AG04450 (cell line): ENCODE measurements around the gene MBNL1. TPM values are rescaled to one million over a fixed set of nuclear protein-coding genes. Genes with fewer than 3 reads are reported as not detected.

ENCODE experiments used
- CTCF ChIA-PET: fragments of 300-600, 350-600 bp; formaldehyde crosslinking; extraction: SDS; loops from one replicate; lab custom pipeline; 2022; ENCODE audit warnings: antibody characterized with exemption, inconsistent platforms; lab: Charles Lee
- POLR2A ChIA-PET: fragments of 350-600 bp; formaldehyde crosslinking; extraction: SDS; loops from one replicate; lab custom pipeline; 2021; ENCODE audit warnings: antibody characterized with exemption, inconsistent platforms; lab: Yijun Ruan, JAX
- DNase-seq: peaks from one replicate; pipeline ENCODE4 v3.0.0-alpha.2; 2011; ENCODE audit warnings: low read depth, low spot score
- H3K27ac ChIP-seq: one replicate; pipeline ENCODE4 v1.5.1; 2012; ENCODE audit warnings: low read depth, low read length, control low read depth
- H3K27me3 ChIP-seq: one replicate; pipeline ENCODE4 v1.6.0; 2012; ENCODE audit warnings: low read length; ENCODE audit not compliant: control insufficient read depth, insufficient read depth
- H3K4me3 ChIP-seq: 2 replicates; pipeline ENCODE4 v1.5.1; 2011; ENCODE audit warnings: mild to moderate bottlenecking, low read depth, low read length, control low read depth
- H3K9me3 ChIP-seq: 2 replicates; pipeline ENCODE4 v1.5.1; 2012; ENCODE audit warnings: low read length; ENCODE audit not compliant: control insufficient read depth, insufficient read depth
- CTCF ChIP-seq: IDR thresholded peaks from 2 replicates; pipeline ENCODE4 v1.5.1; 2011; ENCODE audit warnings: low read depth, low read length, control low read depth, inconsistent platforms
- polyA plus RNA-seq: library from polyadenylated mRNA; depleted of rRNA; stranded (reverse); fragments of >200 nt; gene quantifications from 2 replicates; pipeline ENCODE4 v1.2.3, GENCODE V29; 2011

MBNL1 gene
- polyA plus RNA-seq, 1 experiment: 92.1 TPM

DNA sequence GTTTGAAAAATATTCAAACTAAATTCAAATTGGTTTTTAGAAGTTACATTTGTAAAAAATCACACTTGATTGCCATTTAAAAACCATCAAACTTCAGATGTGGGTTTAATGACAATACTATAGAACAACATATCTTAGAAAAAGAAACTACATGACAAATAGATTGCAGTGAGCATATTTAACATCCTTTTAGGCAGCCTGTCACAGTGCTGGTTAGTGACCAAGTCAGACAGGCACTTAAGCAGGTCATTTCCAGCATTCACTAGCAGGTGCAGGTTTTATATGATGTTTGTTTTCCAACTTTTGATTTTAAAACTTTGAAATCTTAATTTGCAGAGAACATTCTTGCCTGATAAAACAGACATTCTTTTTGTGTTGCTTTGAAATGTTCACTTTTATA, 115.7 kb downstream of the MBNL1 start:
- Histone ChIP-seq H3K27ac (no peak overlapping the region), H3K4me3 (no peak overlapping the region), H3K9me3 (no peaks in the 10 kb centered on the region), H3K27me3 (no peaks in the 10 kb centered on the region)
- ChIA-PET POLR2A (no interaction called here), CTCF (no interaction called here)
- DNase-seq: no peak
- TF ChIP-seq CTCF: no peak

DNA sequence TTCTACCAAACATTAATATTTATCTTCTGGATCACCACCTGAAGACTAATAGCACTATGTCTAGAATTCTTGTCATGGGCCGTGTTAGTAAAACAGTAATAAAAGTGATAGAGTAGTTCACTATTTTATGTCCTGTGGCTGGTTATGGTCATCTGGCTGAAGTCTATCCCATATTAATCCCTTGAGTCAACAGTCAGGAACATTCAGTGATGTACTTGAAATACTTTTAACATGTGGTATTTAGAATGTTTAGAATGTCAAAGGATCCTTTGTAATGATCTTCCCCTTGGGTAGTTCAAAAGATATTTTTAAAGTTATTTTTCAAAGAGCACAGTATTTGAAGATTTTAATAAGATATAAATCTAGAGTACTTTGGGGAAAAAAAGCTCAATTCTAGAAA, 117.0 kb downstream of the MBNL1 start:
- DNase-seq: peak; percentile 39
- H3K9me3 ChIP-seq: no peaks in the 10 kb centered on the region
- ChIA-PET POLR2A (no interaction called here), CTCF (no interaction called here)
- H3K4me3 ChIP-seq: no peak overlapping the region
- no peak overlapping the region for H3K27ac ChIP-seq
- TF ChIP-seq CTCF: no peak
- H3K27me3 ChIP-seq: no peaks in the 10 kb centered on the region

- H3K27ac ChIP-seq: no peak overlapping the region
- TF ChIP-seq CTCF: no peak
- CTCF ChIA-PET: no interaction called here
- POLR2A ChIA-PET: no interaction called here
- no peaks in the 10 kb centered on the region for H3K9me3 ChIP-seq
- no peaks in the 10 kb centered on the region for H3K27me3 ChIP-seq
- no peak overlapping the region for H3K4me3 ChIP-seq
- no peak for DNase-seq
Measured at GRCh38 chr3:152386208-152386607, 117.5 kb downstream of the MBNL1 start.

DNA sequence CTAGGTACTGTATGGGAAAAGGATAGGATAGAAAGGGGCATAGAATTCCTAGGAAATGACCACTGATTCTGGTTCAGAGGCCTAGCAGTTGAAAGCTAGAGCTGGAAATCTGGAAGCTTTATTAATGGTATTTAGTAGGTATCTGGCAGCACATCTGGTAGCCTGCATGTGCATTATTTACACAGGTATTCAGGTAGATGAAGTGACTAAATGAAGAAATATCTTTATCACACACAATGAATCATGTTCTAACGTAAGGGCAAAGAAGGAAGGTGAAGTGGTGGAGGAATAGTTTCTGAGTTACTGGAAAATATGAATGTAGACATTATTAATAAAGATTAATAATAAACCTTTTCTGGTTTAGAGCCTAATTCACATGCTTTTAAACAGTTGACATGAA, 119.9 kb downstream of the MBNL1 start:
- Histone ChIP-seq H3K27ac (no peak overlapping the region), H3K9me3 (no peaks in the 10 kb centered on the region), H3K4me3 (no peak overlapping the region), H3K27me3 (no peaks in the 10 kb centered on the region)
- TF ChIP-seq CTCF: no peak
- DNase-seq: no peak
- CTCF ChIA-PET: no interaction called here
- POLR2A ChIA-PET: no interaction called here

DNA sequence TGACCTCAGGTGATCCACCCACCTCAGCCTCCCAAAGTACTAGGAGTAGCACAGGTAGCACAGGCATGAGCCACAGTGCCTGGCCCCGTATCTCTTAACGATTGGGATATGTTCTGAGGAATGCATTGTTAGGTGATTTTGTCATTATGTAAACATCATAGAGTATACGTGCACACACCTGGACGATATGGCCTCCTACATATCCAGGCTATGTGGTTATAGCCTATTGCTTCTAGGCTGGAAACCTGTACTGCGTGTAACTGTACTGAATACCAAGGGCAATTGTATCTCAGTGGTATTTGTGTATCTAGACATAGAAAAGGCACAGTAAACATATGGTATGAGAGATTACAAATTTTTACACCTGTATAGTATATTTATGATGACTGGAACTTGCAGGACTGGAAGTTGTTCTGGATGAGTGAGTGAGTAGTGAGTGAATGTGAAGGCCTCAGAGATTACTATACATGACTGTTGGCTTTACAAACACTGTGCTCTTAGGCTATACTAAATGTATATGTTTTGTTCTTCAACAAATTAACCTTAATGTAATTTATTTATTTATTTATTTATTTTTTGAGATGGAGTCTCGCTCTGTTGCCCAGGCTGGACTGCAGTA, 120.7 kb downstream of the MBNL1 start:
- H3K27ac ChIP-seq: no peak overlapping the region
- no peaks in the 10 kb centered on the region for H3K9me3 ChIP-seq
- H3K4me3 ChIP-seq: no peak overlapping the region
- no peaks in the 10 kb centered on the region for H3K27me3 ChIP-seq
- ChIA-PET POLR2A (no interaction called here), CTCF (no interaction called here)
- DNase-seq: no peak
- TF ChIP-seq CTCF: no peak
